Gastroesophageal sphincter (tissue), 3 donors: Measurements from ENCODE around the gene OR4E2.

Experiments used
- EP300 ChIP-seq: sonication (generic); formaldehyde crosslinking; IDR thresholded peaks from one replicate; pipeline ENCODE4 v1.6.1; 2017; ENCODE audit warnings: antibody characterized with exemption, mild to moderate bottlenecking
- POLR2A ChIP-seq, 2 donors: fragments of 450-650 bp; IDR thresholded peaks; one replicate each; pipeline ENCODE4 v1.6.1; 2017; ENCODE audit warnings: antibody characterized with exemption in 2 of 2, mild to moderate bottlenecking in 2 of 2, moderate library complexity in 1 of 2
- POLR2AphosphoS5 ChIP-seq: sonication (generic); formaldehyde crosslinking; IDR thresholded peaks from one replicate; pipeline ENCODE4 v1.6.1; 2017; ENCODE audit warnings: antibody characterized with exemption
- TF ChIP-seq, protein P1 (sequence below), 4 experiments: fragments of 200-600 bp in 2 of 4; fragments of 450-650 bp in 2 of 4; sonication (generic) in 1 of 4; IDR thresholded peaks; one replicate each; pipeline ENCODE4 v1.5.1; 2017 to 2019; ENCODE audit warnings: antibody characterized with exemption in 4 of 4, mild to moderate bottlenecking in 2 of 4, moderate library complexity in 2 of 4

DNA sequence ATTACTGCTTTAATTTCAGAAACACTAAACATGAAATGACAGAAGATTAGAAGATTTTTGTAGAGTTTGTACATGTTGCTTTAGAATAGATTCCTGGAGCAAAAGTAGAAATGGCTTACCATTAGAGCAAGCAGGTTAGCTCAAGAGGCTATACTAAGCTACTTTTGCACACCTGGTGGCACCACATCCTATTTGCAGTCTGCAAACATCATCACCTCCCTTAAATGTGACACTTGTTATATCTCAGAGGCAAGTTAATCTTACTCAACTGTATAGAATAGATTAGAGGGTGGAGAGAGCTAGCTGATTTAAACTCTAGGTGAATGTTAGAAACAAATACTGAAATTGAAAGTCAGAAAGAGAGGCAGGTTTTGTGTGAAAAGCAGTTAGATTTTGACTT, 50.7 kb downstream of the OR4E2 start:
- TF ChIP-seq POLR2AphosphoS5 = no peak
- TF ChIP-seq, protein P1, sequence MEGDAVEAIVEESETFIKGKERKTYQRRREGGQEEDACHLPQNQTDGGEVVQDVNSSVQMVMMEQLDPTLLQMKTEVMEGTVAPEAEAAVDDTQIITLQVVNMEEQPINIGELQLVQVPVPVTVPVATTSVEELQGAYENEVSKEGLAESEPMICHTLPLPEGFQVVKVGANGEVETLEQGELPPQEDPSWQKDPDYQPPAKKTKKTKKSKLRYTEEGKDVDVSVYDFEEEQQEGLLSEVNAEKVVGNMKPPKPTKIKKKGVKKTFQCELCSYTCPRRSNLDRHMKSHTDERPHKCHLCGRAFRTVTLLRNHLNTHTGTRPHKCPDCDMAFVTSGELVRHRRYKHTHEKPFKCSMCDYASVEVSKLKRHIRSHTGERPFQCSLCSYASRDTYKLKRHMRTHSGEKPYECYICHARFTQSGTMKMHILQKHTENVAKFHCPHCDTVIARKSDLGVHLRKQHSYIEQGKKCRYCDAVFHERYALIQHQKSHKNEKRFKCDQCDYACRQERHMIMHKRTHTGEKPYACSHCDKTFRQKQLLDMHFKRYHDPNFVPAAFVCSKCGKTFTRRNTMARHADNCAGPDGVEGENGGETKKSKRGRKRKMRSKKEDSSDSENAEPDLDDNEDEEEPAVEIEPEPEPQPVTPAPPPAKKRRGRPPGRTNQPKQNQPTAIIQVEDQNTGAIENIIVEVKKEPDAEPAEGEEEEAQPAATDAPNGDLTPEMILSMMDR (IDR thresholded peaks at IDR 0.05) = no peak
- no peak for TF ChIP-seq POLR2A (IDR thresholded peaks at IDR 0.05)
- no peak for TF ChIP-seq EP300
